ENCODE measurements around the gene CDK5.

DNA sequence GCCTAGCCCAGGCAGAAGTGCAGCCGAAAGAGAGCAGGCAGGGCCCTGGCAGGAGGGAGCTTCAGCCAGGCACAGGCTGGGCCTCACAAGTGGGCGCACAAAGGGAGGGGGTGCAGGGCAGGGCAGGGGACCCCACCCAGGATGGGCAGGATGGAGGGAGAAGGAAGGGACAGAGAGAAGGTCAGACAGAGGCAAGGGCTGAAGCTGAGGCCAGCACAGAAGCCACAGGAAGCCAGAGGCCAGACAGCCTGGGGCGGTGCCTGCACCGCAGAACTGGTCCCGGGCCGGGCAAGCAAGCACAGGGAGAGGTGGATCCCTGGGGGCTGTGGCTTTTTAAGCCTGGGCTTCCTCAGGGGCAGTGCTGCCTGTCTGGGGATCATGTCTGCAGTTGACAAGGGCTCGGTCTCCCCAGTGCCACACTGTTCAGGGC, 50.2 kb downstream of the CDK5 start:
- TF ChIP-seq, protein P1, sequence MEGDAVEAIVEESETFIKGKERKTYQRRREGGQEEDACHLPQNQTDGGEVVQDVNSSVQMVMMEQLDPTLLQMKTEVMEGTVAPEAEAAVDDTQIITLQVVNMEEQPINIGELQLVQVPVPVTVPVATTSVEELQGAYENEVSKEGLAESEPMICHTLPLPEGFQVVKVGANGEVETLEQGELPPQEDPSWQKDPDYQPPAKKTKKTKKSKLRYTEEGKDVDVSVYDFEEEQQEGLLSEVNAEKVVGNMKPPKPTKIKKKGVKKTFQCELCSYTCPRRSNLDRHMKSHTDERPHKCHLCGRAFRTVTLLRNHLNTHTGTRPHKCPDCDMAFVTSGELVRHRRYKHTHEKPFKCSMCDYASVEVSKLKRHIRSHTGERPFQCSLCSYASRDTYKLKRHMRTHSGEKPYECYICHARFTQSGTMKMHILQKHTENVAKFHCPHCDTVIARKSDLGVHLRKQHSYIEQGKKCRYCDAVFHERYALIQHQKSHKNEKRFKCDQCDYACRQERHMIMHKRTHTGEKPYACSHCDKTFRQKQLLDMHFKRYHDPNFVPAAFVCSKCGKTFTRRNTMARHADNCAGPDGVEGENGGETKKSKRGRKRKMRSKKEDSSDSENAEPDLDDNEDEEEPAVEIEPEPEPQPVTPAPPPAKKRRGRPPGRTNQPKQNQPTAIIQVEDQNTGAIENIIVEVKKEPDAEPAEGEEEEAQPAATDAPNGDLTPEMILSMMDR (IDR thresholded peaks at IDR 0.05 in 8 of 11, conservative IDR thresholded peaks at IDR 0.05 in 3 of 11), result no peak
- TF ChIP-seq POLR2A (IDR thresholded peaks at IDR 0.05), result no peak
- peak; percentile 55 to 75 (median 60) for TF ChIP-seq POLR2AphosphoS5 (IDR thresholded peaks at IDR 0.05)

Measured in spleen (tissue), 7 donors.